ENCODE data around the gene PTPRE.

Gene PTPRE

DNA sequence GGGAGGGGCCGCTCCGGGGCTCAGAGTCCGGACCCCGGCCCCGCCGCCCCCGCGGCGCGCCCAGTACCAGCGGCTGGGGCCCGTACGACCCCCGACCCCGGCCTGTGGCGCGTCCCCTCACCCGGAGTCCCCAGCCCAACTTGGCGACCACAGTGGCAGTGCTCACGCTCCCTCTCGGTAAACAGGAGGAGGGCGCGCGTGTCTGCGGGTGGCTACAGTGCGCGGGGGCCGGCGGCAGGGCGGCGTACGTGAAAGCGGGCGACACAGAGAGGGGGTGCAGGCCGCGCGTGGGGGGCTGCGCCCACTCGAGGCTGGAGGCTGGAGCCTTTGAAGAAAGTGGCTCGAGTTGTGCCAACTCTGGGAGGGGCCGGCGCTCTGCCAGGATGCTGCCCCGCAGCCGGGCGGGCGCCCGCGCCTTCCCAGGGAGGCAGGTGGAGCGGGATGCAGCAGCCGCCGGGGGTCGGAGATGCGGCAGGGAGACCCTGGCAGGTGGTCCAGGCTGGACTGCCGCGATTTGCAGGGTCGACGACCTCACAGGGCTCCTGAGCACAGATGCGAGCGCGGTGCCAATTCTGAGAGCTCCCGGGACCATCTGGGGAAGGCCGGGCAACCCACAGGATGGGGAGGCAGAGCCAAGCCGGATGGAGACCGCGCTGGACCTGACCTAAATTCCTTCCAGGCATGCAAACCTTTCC, 655 bp downstream of the PTPRE start:
- in situ Hi-C loops (cut with MboI; ENCODE audit: low sequenced_read_pairs), result loop anchor here (25.0 kb wide), 1 partner anchor 105 kb away; no protein-coding TSS in a partner anchor

DNA sequence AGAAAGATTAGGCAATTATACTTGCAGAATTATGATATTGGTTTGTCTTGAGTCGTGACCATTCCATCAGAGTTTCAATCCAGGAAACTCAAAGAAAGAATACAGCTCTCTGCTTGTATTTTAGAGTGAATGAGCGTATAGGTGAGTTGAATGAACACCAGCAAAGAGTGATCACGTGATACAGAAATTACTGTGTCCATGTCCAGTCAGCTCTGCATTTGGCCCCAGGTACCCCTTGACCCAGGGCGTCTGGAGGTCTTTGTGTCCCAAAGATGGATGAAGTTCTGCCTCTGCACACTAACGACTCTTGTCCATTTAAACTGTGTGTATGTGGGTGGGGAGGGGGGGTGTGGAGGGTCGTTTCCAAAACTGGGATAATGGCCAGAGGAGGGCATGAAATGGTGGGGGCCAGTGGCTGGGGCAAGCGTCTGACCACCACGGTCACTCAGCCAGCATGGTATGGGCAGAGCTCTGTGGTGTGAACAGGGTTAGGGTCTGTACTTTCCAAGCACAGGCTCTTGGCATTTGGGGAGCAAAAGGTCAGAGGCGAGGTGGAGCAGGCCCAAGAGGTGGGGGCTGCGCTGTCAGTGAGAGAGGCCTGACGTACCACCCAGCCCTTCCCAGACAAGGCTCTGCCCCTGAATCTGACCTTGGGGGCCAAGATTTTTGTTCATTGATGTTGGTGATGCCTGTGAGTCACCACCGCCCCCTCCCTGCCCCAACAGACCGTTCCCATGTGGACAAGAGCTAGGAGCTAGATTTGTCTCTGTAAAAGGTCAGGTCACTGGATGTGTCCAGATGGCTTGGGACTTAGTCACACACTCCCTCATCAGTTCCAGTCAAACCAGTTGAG, 1.4 kb downstream of the PTPRE start:
- in situ Hi-C loops (cut with MboI; ENCODE audit: low sequenced_read_pairs), result loop anchor here (25.0 kb wide), 1 partner anchor 104 kb away; no protein-coding TSS in a partner anchor

DNA sequence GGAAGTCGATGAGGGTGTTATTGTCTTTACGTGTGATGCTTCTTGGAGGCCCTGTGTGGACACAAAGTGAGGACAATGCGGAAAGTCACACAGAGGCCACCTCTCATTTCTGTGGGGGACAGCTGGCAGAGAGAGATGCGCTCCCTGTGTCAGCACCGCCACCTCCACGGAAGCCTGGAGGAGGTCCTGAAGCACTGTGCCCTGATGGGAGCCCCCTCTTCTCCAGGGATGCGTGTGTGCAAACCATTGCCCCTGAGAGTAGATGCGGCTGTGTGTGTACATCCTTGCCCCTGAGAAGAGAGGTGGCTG, 2.0 kb downstream of the PTPRE start:
- in situ Hi-C loops (cut with MboI; ENCODE audit: low sequenced_read_pairs), result loop anchor here (25.0 kb wide), 1 partner anchor 103 kb away; no protein-coding TSS in a partner anchor

DNA sequence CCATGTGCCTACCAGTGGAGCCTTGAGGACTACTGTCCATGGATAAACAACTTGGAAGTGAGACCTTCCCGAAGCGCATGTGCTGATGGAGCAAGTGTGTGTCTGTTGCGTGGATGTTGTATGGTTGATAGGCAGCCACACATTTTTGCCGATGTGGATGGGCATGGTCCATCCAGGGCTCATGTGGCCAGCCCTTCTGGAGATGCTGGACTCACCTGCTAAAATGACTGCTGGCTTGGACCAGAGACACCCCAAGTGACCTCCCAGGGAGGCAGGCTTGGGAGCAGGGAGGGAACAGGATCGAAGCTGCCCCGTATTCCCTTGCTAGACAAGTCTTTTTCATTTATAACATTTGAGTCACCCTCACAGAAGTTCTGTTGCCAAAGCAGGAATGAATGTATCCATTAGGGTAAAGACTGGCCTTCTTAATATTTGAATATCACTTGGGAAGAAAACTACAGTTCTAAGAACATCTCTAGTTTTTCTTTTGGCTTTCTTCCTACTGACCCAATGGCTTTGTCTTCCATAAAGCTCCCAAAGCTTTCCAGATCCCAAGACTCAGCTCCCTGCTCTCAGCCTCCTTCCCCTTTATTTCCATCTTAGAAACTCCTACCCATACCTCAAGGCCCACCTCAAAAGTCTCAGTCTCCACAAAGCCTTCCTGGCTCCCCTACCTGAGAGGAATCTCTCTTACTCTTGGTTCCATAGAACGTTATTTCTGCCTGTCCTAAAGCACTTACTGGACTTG, 3.0 kb downstream of the PTPRE start:
- in situ Hi-C loops (cut with MboI; ENCODE audit: low sequenced_read_pairs), result loop anchor here (25.0 kb wide), 1 partner anchor 102 kb away; no protein-coding TSS in a partner anchor

DNA sequence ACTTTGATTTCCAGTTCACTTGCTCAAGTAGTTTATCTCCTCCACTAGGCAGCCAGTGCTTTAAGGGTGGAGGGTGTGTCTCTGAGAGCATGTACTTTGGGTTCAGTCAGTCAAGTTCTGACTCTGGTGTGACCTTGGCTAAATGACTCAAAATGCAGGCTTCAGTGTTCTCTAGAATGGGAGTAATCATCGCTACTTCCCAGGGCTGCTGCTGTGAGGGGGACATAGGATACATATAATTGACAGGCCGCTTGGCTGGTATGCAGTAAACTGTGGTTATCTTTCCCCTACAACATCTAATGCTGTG, 3.5 kb downstream of the PTPRE start:
- in situ Hi-C loops (cut with MboI; ENCODE audit: low sequenced_read_pairs), result loop anchor here (25.0 kb wide), 1 partner anchor 102 kb away; no protein-coding TSS in a partner anchor

DNA sequence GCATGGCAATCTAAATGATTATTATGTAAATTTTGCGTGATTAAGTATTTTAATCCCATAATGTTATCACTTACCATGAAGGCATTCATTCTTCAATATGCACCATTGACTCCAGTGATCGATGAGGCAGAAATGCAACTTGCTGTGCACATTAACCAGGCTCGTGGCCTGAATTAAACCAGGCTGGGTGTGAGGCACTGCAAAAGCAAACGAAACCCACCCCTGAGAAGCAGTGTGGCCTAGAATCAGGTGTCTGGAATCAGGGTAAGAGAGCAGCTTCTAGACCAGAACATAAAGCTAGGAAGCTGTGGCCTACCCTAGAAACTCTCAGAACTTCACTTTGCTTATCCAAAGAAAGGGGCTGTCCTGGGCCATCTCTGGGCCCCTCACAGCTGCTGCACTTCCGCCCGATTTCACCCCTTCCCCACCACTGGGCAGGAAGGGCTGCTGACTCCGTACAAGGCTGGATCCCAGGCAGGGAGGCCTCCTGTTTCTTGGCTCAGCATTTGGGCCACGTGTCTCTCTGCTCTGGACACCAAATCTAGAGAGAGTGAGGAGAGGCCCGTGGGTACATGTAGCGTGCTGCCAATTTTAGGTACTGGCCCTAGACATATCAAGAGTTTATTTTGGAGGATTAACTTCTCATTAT, 4.4 kb downstream of the PTPRE start:
- in situ Hi-C loops (cut with MboI; ENCODE audit: low sequenced_read_pairs), result loop anchor here (25.0 kb wide), 1 partner anchor 101 kb away; no protein-coding TSS in a partner anchor

DNA sequence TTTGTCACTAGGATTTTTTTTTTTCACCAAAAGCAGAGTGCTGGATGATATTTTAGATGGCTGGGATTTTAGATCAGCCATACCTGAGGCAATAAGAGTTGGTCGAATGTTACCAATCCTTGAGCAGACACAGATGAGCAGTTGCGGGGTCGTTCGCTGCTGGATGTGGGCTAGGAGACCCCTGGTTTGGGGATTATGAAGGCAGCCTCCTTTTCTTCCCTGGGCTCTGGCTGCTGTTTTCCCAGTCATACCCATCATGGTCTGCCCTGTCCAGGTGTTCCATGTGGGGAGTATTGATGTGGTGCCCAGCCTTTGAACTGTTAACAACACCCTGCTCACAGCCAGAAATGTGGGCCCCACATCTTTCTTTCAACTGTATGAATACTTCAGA, 5.0 kb downstream of the PTPRE start:
- in situ Hi-C loops (cut with MboI; ENCODE audit: low sequenced_read_pairs), result loop anchor here (25.0 kb wide), 1 partner anchor 100 kb away; no protein-coding TSS in a partner anchor

DNA sequence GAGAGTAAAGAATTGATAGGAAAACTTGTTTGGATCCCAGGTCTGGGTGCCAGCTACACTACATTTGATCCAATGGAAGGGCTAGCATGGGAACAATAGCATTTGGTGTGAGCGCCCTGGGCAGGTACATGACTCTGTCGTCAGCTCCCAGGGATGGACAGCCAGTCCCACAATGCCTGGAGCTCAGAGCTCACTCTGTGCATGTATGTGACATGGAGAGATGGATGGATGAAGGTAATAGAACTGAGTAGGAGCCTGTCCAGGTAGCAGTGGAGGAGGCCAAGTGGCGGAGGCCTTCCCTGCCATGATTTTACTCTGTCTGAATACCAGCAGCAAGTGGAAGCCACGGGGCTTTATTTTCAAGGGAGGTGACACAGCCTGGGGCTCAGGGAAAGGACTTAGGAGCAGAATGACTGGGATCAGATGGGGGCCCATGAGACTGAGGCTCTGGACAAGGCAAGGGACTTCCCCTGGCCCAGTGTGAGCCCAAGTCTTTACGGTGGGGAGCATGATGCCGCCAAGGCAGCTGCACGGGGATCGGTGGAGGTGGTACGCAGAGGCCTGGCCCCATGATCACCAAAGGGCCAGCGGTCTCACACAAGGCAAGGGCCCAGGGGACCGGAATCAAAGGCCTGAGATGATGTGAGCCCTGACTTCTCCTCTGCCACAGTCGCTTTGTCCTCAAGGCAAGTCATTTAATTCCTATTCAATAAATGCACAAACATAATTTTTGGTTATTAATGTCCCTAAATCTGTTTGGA, 5.9 kb downstream of the PTPRE start:
- in situ Hi-C loops (cut with MboI; ENCODE audit: low sequenced_read_pairs), result loop anchor here (25.0 kb wide), 1 partner anchor 100 kb away; no protein-coding TSS in a partner anchor

DNA sequence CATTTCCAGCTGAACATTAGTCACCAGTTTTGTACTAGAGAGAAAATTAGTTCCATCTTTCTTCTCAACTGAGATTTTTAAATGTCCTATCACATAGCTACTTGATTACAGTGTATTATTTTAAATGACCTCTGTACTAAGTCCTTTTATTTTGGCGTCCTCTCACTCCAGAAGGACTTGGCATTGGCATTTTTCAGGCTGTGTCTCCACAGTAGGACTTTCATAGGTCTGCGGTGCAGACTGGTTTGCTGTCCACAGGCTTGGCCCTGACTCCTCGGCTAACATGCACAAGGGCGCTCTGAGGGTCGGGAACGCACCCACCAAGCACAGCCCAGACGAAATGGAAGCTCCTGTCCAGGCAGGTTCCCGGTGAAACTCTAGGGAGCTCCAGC, 6.5 kb downstream of the PTPRE start:
- in situ Hi-C loops (cut with MboI; ENCODE audit: low sequenced_read_pairs), result loop anchor here (25.0 kb wide), 1 partner anchor 99 kb away; no protein-coding TSS in a partner anchor

DNA sequence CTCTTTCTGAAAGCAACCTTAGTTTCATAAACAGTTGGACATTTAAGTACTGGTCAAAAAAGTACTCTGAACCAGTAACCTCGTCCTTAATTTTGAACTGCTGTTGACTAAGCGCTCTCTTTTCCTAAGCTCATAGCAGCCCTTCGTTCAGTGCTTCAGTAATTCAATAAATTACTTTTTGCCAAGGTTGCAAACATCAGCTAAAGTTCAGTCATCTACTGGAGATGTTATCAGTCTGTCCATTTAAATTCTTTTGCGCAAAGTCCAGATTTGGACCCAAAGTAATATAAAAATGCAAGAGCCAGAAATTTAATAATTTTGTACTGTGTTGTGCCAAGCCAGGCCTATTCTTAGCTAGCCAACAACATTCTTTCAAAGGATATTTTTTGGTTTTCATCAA, 8.4 kb downstream of the PTPRE start:
- in situ Hi-C loops (cut with MboI; ENCODE audit: low sequenced_read_pairs), result loop anchor here (25.0 kb wide), 1 partner anchor 97 kb away; no protein-coding TSS in a partner anchor

DNA sequence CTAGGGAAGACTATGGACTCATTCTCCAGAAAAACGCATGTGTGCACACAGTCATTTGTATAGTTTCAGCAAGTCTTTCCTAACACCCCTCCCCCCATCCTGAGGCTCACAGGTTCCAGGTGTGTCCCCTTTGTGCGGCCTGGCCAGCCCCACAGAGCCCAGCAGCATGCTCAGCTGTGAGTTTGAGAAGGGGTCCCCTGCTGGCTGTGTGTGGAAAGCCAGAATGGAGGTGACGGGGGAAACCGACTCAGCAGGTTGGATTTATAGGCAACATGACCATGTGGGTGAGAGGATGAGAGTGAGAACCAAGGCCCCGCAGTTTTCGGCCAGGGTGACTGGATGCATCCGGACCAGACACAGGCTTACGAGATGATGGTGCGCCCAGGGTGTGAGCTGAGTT, 9.9 kb downstream of the PTPRE start:
- in situ Hi-C loops (cut with MboI; ENCODE audit: low sequenced_read_pairs), result loop anchor here (25.0 kb wide), 1 partner anchor 95 kb away; no protein-coding TSS in a partner anchor

DNA sequence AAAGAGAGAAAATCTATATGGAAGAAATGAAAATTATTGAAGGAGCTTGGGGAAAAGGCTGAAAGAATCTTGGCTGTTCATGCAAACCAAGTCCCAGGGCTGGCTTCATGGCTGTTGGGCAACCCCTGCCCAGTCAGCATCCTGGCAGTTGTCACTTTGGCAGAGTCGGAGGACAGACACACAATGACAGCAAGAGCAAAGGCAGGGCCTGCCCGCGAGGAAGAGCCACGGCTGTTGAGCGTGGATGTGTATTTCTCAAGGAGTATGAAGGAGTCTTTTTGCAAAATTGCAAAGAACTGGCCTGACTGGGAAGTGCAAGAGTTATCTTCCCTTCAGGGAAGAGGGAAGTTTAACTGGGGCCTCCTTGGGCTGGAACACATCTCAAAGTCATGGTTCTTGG, 11.7 kb downstream of the PTPRE start:
- in situ Hi-C loops (cut with MboI; ENCODE audit: low sequenced_read_pairs), result loop anchor here (25.0 kb wide), 1 partner anchor 94 kb away; no protein-coding TSS in a partner anchor

DNA sequence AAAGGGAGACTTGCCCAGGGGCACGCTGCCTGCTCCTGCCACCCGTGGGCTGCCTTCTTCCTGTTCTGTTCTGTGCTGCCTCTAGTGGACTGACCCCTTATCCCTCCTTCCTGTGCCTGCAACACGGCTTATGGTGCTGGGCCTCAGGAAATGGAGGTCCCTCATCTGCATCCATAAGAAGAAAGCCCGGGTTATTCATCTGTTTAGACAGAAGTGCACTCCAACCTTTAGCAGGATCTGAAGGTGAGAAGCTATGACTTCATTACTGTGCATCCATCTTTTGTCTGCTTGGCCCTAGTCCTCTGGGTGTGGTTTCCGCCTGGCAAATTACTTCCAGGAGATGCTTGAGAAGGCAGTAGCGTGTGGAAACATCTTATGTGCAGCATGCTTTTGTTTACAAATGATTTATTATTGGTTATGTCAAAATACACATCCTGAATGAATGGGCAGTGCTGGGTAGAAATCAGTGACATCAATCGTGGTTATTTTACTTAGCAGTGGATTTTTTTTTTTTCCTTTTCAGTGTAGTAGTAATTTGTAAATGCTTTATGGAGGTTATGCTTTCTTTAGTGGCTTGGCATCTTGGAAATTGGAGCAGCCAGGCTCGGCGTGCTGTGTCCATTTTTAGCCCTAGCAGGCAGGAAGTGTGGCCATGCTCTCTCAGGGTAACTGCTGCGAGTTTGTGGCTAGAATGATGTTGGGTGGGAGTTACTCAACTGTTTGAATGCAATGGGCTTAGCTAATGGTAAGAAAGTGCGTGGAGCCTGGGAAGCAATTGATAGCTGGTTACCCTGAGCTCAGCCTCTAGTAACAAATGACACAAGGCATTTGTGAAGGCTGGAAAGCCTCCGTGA, 12.7 kb downstream of the PTPRE start:
- in situ Hi-C loops (cut with MboI; ENCODE audit: low sequenced_read_pairs), result loop anchor here (25.0 kb wide), 1 partner anchor 93 kb away; no protein-coding TSS in a partner anchor

DNA sequence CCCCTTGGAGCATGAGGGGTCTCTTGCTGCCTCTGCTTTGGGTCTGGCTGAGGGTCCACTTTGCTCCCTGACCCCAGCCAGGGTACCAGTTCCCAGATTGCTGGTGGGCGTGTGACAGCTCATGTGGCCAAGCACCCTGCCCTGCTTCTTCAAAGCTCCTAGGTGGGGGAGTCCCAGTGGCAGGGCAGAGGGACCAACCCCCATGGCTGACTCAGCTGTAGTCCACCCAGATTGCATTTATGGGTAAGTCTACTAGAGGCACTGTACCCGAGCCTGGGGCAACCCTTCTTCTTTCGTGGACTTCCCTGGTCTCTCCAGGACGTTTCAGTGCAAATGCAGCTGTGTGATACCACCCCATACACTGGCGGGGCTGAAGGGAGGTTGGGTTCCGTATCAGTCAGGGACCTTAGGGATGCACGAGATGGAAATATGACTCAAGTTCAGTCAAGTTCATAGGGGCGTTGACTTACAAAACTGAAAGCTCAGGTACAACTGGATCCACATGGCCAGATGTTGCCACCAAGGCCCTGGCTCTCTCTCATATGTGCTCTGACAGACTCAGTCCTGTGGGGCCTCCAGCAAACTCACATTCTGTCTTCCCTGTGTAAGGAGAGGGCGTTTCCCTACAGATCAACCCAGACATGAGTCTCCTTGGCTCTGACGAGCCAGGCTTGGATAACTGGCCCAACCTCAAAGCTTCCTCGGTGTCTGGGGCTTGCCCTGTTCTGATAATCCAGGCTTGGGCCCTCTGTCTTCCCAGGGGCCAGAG, 13.6 kb downstream of the PTPRE start:
- in situ Hi-C loops (cut with MboI; ENCODE audit: low sequenced_read_pairs), result loop anchor here (25.0 kb wide), 1 partner anchor 92 kb away; no protein-coding TSS in a partner anchor

DNA sequence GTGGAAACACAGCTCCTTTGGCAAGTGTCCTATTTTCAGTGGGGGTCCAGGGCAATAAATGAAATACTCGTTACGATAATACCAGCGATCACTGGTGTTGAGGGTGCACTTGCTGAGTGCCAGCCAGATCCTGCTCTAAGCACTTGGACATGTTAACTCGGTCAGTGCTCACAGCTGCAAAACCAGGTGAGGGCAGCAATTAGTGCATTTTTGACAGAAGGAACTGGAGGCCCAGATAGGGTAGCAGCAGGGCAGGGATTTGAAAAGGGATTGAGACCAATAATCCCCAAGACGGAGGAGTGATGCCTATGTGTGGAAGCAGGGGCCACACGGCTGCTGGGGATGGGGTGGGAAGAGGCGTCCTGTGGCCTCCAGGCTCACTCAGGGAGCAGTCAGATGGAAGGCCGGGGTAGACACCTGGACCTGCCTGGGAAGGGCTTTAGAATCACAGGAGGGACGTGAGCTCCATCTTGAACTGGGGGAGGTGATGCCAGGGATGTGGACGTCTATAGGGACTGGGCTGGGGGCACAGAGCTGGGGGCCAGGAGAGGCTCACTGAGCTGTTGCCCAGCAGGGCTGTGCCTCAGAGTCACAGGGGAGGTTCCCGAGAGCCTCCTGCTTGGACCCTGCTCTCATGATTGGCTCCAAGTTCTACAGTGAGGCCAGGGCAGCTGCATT, 14.3 kb downstream of the PTPRE start:
- in situ Hi-C loops (cut with MboI; ENCODE audit: low sequenced_read_pairs), result loop anchor here (25.0 kb wide), 1 partner anchor 91 kb away; no protein-coding TSS in a partner anchor

DNA sequence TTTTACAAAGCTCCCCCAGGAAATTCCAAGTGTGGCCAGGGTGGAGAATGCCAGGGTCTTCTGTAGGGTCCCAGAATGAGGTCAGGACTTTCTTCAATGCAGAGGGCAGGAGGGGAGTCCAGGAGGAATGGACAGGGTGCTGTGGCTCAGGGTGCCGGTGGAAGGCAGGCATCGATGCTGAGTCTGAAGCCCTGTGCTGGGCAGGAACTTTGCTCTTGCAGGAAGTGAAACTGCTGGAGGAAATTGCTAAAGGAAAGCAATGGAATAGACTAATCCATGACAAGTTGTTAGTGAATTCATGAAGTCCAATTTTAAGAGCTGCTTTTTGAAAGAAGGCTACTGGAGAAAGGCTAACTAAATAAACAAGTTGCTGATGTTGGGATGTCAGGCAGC, 14.8 kb downstream of the PTPRE start:
- in situ Hi-C loops (cut with MboI; ENCODE audit: low sequenced_read_pairs), result loop anchor here (25.0 kb wide), 1 partner anchor 91 kb away; no protein-coding TSS in a partner anchor

DNA sequence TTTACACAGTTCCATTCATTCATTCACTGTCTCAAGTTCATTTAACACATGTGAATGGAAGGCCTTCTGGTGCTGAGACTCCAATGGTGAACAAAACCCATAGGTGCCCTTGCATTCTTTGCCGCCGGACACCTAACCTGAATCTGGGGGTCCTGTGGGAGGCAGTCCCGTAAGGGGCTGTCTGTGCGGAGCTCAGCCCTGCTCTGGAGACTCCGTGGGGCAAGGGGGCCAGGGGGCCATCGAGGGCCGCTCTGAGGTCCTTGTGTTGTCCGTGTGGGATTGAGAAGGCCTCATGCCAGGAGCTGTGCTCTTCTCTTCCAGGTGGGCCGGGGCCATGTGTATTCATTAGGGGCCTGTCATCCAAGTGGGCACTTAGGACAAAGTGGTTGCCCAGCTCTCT, 15.3 kb downstream of the PTPRE start:
- in situ Hi-C loops (cut with MboI; ENCODE audit: low sequenced_read_pairs), result loop anchor here (25.0 kb wide), 1 partner anchor 90 kb away; no protein-coding TSS in a partner anchor
